PC-3 (cell line): ENCODE measurements around the gene FAM53B.

Experiments
- EZH2 ChIP-seq: fragments of 300-600 bp; sonication (generic); IDR thresholded peaks from one replicate; pipeline ENCODE4 v1.6.1; 2017; ENCODE audit warnings: antibody characterized with exemption, mild to moderate bottlenecking, low read length; ENCODE audit not compliant: unreplicated experiment
- EZH2phosphoT487 ChIP-seq: fragments of 300-600 bp; sonication (generic); IDR thresholded peaks from 2 replicates; pipeline ENCODE4 v1.6.1; 2018; ENCODE audit warnings: mild to moderate bottlenecking, antibody characterized with exemption, low read length, borderline replicate concordance
- TF ChIP-seq, protein P1 (sequence below): fragments of 300-600 bp; sonication (generic); conservative IDR thresholded peaks from 2 replicates; pipeline ENCODE4 v1.5.1; 2017; ENCODE audit warnings: antibody characterized with exemption, low read depth, mild to moderate bottlenecking, low read length

DNA sequence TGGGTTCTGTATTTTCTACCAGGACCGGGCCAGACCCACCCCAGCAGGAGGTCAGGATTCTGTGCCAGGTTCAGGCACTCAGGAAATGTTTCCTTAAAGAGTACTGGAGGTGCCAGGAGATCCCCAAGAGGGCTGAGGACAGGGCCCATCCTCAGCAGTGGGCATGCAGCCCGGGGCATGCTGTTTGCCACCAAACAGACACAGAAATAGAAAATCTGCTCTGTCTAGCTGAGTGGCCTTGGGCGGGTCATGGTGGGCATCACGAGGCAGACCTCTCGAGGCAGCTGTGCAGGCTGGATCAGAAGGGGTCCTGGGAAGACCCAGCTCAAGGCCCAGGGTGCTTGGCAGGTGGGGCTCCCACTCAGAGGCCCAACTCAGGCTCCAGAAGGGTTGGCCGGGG is 105.0 kb downstream of the FAM53B start:
- TF ChIP-seq, protein P1, sequence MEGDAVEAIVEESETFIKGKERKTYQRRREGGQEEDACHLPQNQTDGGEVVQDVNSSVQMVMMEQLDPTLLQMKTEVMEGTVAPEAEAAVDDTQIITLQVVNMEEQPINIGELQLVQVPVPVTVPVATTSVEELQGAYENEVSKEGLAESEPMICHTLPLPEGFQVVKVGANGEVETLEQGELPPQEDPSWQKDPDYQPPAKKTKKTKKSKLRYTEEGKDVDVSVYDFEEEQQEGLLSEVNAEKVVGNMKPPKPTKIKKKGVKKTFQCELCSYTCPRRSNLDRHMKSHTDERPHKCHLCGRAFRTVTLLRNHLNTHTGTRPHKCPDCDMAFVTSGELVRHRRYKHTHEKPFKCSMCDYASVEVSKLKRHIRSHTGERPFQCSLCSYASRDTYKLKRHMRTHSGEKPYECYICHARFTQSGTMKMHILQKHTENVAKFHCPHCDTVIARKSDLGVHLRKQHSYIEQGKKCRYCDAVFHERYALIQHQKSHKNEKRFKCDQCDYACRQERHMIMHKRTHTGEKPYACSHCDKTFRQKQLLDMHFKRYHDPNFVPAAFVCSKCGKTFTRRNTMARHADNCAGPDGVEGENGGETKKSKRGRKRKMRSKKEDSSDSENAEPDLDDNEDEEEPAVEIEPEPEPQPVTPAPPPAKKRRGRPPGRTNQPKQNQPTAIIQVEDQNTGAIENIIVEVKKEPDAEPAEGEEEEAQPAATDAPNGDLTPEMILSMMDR = no peak
- TF ChIP-seq EZH2phosphoT487 (no peak), EZH2 (no peak)
